K562 (cell line): ENCODE results near the gene EIF4E2. TPM values are rescaled to one million over a fixed set of nuclear protein-coding genes. Genes with fewer than 3 reads are reported as not detected.

ENCODE experiments used
- ATAC-seq: fragments of 200-7000 bp; cut with Tn5 transposase; 3 replicates; pipeline ENCODE4 v1.9.1; 2020; ENCODE audit warnings: moderate library complexity
- BruUV-seq: library from RNA; stranded (reverse); fragments of 400-500 nt; replicated peaks from 2 replicates; lab custom pipeline; 2021; lab: Mats Ljungman, UMichigan
- CTCF ChIA-PET: fragments of 300-600 bp; formaldehyde crosslinking; extraction: SDS; loops from one replicate; lab custom pipeline; 2021; ENCODE audit warnings: low intra/inter-chr PET ratio; lab: Yijun Ruan, JAX
- POLR2A ChIA-PET: fragments of 300-600, 350-650 bp; sonication (Branson Sonifier 250); formaldehyde crosslinking; extraction: SDS; loops from one replicate; lab custom pipeline; 2021; ENCODE audit warnings: antibody characterized with exemption, inconsistent platforms; lab: Yijun Ruan, JAX
- DNase-seq, 4 experiments: peaks; one replicate each; pipeline versions ENCODE4 v3.0.0 to v3.0.0-alpha.2; 2011 to 2018; ENCODE audit warnings: low spot score in 3 of 4, mixed read lengths in 3 of 4; ENCODE audit errors: extremely low read depth in 1 of 4
- FAIRE-seq: peaks from 2 replicates; lab custom pipeline; 2011; peaks lifted over from hg19 to GRCh38; lab: Jason Lieb, UNC
- H2AFZ ChIP-seq: 2 replicates; pipeline ENCODE4 v1.6.0; 2011; ENCODE audit warnings: low read depth, low read length, control low read depth, inconsistent platforms
- H3K27ac ChIP-seq: fragments of 200-600 bp; 3 replicates; pipeline ENCODE4 v1.8.0; 2011; ENCODE audit warnings: low read depth, mild to moderate bottlenecking, control low read depth, inconsistent platforms, low read length, moderate library complexity, mixed read lengths; ENCODE audit errors: extremely low read depth
- H3K27me3 ChIP-seq, 2 experiments: fragments of 300-600 bp in 1 of 2; 2 replicates in 1 of 2; 3 replicates in 1 of 2; pipeline versions ENCODE4 v1.6.0 to v1.8.0; 2011; ENCODE audit warnings: inconsistent platforms in 2 of 2, low read length in 2 of 2, mild to moderate bottlenecking in 1 of 2, mixed read lengths in 1 of 2, moderate library complexity in 1 of 2; ENCODE audit not compliant: control insufficient read depth in 2 of 2, insufficient read depth in 2 of 2
- H3K36me3 ChIP-seq: fragments of 300-600 bp; 3 replicates; pipeline ENCODE4 v1.8.0; 2011; ENCODE audit warnings: mild to moderate bottlenecking, low read length, inconsistent platforms; ENCODE audit not compliant: control insufficient read depth, insufficient read depth
- H3K4me1 ChIP-seq, 2 experiments: fragments of 200-600 bp in 1 of 2; replicated peaks in 1 of 2; 2 replicates in 1 of 2; 3 replicates in 1 of 2; pipeline versions ENCODE4 v1.5.1 to v1.8.0; 2011; ENCODE audit warnings: inconsistent platforms in 2 of 2, low read length in 2 of 2, mild to moderate bottlenecking in 1 of 2, mixed read lengths in 1 of 2, moderate library complexity in 1 of 2; ENCODE audit not compliant: control insufficient read depth in 2 of 2, insufficient read depth in 2 of 2
- H3K4me2 ChIP-seq: 2 replicates; pipeline ENCODE4 v1.6.1; 2011; ENCODE audit warnings: low read length, control low read depth, inconsistent platforms, mixed read lengths; ENCODE audit not compliant: insufficient read depth
- H3K4me3 ChIP-seq: fragments of 200-600 bp; sonication (generic), shearing (Covaris generic); 2 replicates; pipeline ENCODE4 v1.5.1; 2016; ENCODE audit warnings: control low read depth, inconsistent platforms
- H3K79me2 ChIP-seq: fragments of 200-600 bp; 3 replicates; pipeline ENCODE4 v1.8.0; 2011; ENCODE audit warnings: low read length, inconsistent platforms; ENCODE audit not compliant: control insufficient read depth, insufficient read depth
- H3K9ac ChIP-seq, 2 experiments: 2 replicates each; pipeline versions ENCODE4 v1.6.0 to v1.6.1; 2011; ENCODE audit warnings: low read depth in 2 of 2, low read length in 2 of 2, control low read depth in 1 of 2, inconsistent platforms in 1 of 2, mild to moderate bottlenecking in 1 of 2, mixed read lengths in 1 of 2; ENCODE audit not compliant: insufficient read depth in 1 of 2
- H3K9me1 ChIP-seq: one replicate; pipeline ENCODE4 v1.6.0; 2011; ENCODE audit warnings: inconsistent platforms, mild to moderate bottlenecking, low read length, moderate library complexity; ENCODE audit not compliant: control insufficient read depth, insufficient read depth
- H3K9me3 ChIP-seq: replicated peaks from 2 replicates; pipeline ENCODE4 v1.5.1; 2011; ENCODE audit warnings: low read depth, low read length, inconsistent platforms; ENCODE audit not compliant: control insufficient read depth, insufficient read depth
- H4K20me1 ChIP-seq: replicated peaks from 2 replicates; pipeline ENCODE4 v1.6.1; 2011; ENCODE audit warnings: low read length, inconsistent platforms, mixed read lengths; ENCODE audit not compliant: control insufficient read depth, insufficient read depth
- C11orf30 ChIP-seq: fragments of 450-650 bp; IDR thresholded peaks from 2 replicates; pipeline ENCODE4 v1.6.1; 2016; ENCODE audit warnings: low read depth, mild to moderate bottlenecking
- FIP1L1 ChIP-seq: fragments of 200-400 bp; formaldehyde crosslinking; IDR thresholded peaks from 2 replicates; pipeline ENCODE4 v1.6.1; 2018; ENCODE audit warnings: mild to moderate bottlenecking, low read depth, low read length; ENCODE audit not compliant: poor library complexity, severe bottlenecking
- HNRNPUL1 ChIP-seq: fragments of 200-400 bp; formaldehyde crosslinking; IDR thresholded peaks from 2 replicates; pipeline ENCODE4 v1.6.1; 2017; ENCODE audit warnings: low read length
- NFRKB ChIP-seq: fragments of 450-650 bp; IDR thresholded peaks from 2 replicates; pipeline ENCODE4 v1.6.1; 2016; ENCODE audit warnings: low read depth
- RBM14 ChIP-seq: fragments of 200-400 bp; formaldehyde crosslinking; IDR thresholded peaks from 2 replicates; pipeline ENCODE4 v1.6.1; 2018; ENCODE audit warnings: low read depth, mild to moderate bottlenecking, low read length, moderate library complexity, borderline replicate concordance; ENCODE audit not compliant: insufficient read depth
- SP2 ChIP-seq: IDR thresholded peaks from 2 replicates; pipeline ENCODE4 v1.6.1; 2011; ENCODE audit warnings: mild to moderate bottlenecking, low read depth, low read length, moderate library complexity; ENCODE audit not compliant: poor library complexity, severe bottlenecking; ENCODE audit errors: extremely low read depth
- WHSC1 ChIP-seq: IDR thresholded peaks from one replicate; pipeline ENCODE4 v1.6.1; 2012; ENCODE audit warnings: low read length, control low read depth, inconsistent platforms
- ZNF76 ChIP-seq: fragments of 250-450 bp; sonication (Bioruptor Pico); IDR thresholded peaks from 2 replicates; pipeline ENCODE4 v1.4.0; 2020; ENCODE audit warnings: mild to moderate bottlenecking, moderate library complexity, borderline replicate concordance
- WGBS: fragments of 100-300 bp; shearing (Covaris generic); methylation state at CpG from one replicate; pipeline ENCODE4 v1.1.6; 2016; ENCODE audit warnings: low coverage, mixed read lengths; ENCODE audit not compliant: insufficient coverage; ENCODE audit errors: missing lambda C conversion rate; 5-methylcytosine and 5-hydroxymethylcytosine counted together
- in situ Hi-C: fragments of 300-500 bp; cut with MboI; formaldehyde crosslinking; loops from 4 replicates; pipeline ENCODE4 v1.15.0; 2018; ENCODE audit warnings: inconsistent platforms, mixed read lengths
- intact Hi-C: fragments of 100-400 bp; cut with micrococcal nuclease; formaldehyde crosslinking; loops from 2 replicates; pipeline ENCODE4 v1.14.2; 2022
- polyA plus RNA-seq, 8 experiments: library from polyadenylated mRNA; depleted of rRNA in 4 of 8; stranded (reverse) in 5 of 8; unstranded in 3 of 8; fragments of >200 nt; fragmentation: Nextera tagmentation in 2 of 8; fragmentation: Illumina TruSeq in 1 of 8; extraction: Ambion mirVana in 2 of 8; extraction: Trizol in 1 of 8; gene quantifications; 2 replicates each; pipeline versions ENCODE4 v1.2.1 to v1.2.3, GENCODE V29; 2011 to 2014; ENCODE audit warnings: inconsistent platforms in 1 of 8, missing spikeins in 1 of 8
- total RNA-seq, 7 experiments: library from RNA; depleted of rRNA in 6 of 7; stranded (reverse); fragments of >200 nt in 6 of 7; fragmentation: Illumina TruSeq in 2 of 7; extraction: Trizol in 2 of 7; gene quantifications; 2 replicates each; pipeline versions ENCODE4 v1.2.1 to v1.2.3, GENCODE V29; 2011 to 2021; ENCODE audit warnings: low replicate concordance in 1 of 7
- TF ChIP-seq, protein P1 (sequence below), 2 experiments: fragments of 150-350 bp in 1 of 2; IDR thresholded peaks; 2 replicates each; pipeline ENCODE4 v1.6.1; 2012 to 2016; ENCODE audit warnings: low read depth in 2 of 2, low read length in 2 of 2, mild to moderate bottlenecking in 1 of 2, moderate library complexity in 1 of 2
- TF ChIP-seq, protein P2 (sequence below): sonication (generic); formaldehyde crosslinking; IDR thresholded peaks from 2 replicates; pipeline ENCODE4 v1.8.1; 2023; ENCODE audit warnings: mild to moderate bottlenecking, missing genetic modification reagents
- TF ChIP-seq, protein P3 (sequence below): fragments of 450-650 bp; formaldehyde crosslinking; IDR thresholded peaks from 2 replicates; pipeline ENCODE4 v1.4.0; 2020; ENCODE audit warnings: mild to moderate bottlenecking
- TF ChIP-seq, protein P4 (sequence below): fragments of 450-650 bp; formaldehyde crosslinking; IDR thresholded peaks from 2 replicates; pipeline ENCODE4 v1.4.0; 2020; ENCODE audit warnings: mild to moderate bottlenecking, moderate library complexity

Gene EIF4E2
- total and polyA plus RNA-seq, 9 of the 15 experiments (the other 6 are each of a cell fraction or from before 2014, with no cell fraction given) = 33.9 to 169 (median 77.5) TPM

DNA sequence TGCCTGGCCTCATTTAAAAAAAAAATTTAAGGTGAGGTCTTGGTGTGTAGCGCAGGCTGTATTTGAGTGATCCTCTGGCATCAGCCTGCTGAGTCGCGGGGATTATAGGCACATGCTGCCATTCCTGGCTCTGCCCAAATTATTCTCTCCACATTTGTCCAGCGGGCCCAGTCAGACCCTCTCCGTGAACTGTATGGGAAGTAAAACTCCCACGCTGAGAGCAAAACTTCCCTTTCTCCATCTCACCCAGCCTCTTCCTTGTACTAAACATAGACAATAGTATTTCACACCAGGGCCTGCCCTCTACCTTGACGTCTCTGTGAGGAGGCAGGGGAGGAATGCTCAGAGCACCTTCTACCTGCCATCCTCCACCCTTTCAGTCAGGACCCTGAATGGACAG is 37.0 kb downstream of the EIF4E2 start (continued):
- TF ChIP-seq, protein P1, sequence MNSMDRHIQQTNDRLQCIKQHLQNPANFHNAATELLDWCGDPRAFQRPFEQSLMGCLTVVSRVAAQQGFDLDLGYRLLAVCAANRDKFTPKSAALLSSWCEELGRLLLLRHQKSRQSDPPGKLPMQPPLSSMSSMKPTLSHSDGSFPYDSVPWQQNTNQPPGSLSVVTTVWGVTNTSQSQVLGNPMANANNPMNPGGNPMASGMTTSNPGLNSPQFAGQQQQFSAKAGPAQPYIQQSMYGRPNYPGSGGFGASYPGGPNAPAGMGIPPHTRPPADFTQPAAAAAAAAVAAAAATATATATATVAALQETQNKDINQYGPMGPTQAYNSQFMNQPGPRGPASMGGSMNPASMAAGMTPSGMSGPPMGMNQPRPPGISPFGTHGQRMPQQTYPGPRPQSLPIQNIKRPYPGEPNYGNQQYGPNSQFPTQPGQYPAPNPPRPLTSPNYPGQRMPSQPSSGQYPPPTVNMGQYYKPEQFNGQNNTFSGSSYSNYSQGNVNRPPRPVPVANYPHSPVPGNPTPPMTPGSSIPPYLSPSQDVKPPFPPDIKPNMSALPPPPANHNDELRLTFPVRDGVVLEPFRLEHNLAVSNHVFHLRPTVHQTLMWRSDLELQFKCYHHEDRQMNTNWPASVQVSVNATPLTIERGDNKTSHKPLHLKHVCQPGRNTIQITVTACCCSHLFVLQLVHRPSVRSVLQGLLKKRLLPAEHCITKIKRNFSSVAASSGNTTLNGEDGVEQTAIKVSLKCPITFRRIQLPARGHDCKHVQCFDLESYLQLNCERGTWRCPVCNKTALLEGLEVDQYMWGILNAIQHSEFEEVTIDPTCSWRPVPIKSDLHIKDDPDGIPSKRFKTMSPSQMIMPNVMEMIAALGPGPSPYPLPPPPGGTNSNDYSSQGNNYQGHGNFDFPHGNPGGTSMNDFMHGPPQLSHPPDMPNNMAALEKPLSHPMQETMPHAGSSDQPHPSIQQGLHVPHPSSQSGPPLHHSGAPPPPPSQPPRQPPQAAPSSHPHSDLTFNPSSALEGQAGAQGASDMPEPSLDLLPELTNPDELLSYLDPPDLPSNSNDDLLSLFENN (IDR thresholded peaks at IDR 0.05; ENCODE audit: low read depth in 2 of 2, low read length in 2 of 2) = no peak
- no peak for TF ChIP-seq SP2
- no peak for TF ChIP-seq RBM14
- TF ChIP-seq, all 486 proteins: peak for 0

DNA sequence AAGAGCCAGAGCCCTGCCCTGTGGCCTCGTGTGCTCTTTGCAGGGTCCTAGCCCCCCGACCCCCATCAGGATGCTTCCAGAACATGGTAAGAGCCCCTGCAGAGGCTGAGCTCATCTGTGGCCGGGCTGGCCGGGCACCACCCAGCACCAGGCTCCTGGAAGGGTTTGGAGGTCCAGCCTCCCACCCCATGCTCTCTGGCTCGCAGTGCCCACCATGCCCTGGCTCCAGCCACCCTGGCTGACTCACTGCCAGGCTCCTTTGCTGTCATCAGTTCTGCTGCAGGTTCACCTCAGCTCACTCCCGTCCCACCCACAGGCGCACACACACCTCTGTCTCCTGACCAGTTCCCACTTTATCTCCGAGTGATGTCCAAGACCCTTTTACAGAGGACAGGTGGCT is 37.5 kb downstream of the EIF4E2 start:
- no peak for FAIRE-seq
- CTCF ChIA-PET = no interaction called here
- DNase-seq = no peak
- no peak overlapping the region for H3K4me3 ChIP-seq
- POLR2A ChIA-PET = no interaction called here
- no peaks in the 10 kb centered on the region for H3K36me3 ChIP-seq
- WGBS = 43% methylated on average over 7 of the region's 8 CpGs
- H3K4me2 ChIP-seq = no peak overlapping the region
- H2AFZ ChIP-seq = no peak overlapping the region
- no peaks in the 10 kb centered on the region for H3K79me2 ChIP-seq
- H3K9ac ChIP-seq = no peak overlapping the region
- BruUV-seq = no TSS peak
- intact Hi-C loops = no loop called here
- no peaks in the 10 kb centered on the region for H3K4me1 ChIP-seq
- H3K27ac ChIP-seq = no peak overlapping the region
- no peaks in the 10 kb centered on the region; a peak in 1 of 5 replicates for H3K27me3 ChIP-seq
- H3K9me1 ChIP-seq = no peaks in the 10 kb centered on the region
- in situ Hi-C loops = no loop called here
- H3K9me3 ChIP-seq = no peaks in the 10 kb centered on the region
- no peak for ATAC-seq
- no peaks in the 10 kb centered on the region for H4K20me1 ChIP-seq
- TF ChIP-seq C11orf30 (no peak), WHSC1 (no peak), RBM14 (no peak), ZNF76 (no peak), HNRNPUL1 (no peak), FIP1L1 (no peak), NFRKB (no peak)
- TF ChIP-seq, protein P2, sequence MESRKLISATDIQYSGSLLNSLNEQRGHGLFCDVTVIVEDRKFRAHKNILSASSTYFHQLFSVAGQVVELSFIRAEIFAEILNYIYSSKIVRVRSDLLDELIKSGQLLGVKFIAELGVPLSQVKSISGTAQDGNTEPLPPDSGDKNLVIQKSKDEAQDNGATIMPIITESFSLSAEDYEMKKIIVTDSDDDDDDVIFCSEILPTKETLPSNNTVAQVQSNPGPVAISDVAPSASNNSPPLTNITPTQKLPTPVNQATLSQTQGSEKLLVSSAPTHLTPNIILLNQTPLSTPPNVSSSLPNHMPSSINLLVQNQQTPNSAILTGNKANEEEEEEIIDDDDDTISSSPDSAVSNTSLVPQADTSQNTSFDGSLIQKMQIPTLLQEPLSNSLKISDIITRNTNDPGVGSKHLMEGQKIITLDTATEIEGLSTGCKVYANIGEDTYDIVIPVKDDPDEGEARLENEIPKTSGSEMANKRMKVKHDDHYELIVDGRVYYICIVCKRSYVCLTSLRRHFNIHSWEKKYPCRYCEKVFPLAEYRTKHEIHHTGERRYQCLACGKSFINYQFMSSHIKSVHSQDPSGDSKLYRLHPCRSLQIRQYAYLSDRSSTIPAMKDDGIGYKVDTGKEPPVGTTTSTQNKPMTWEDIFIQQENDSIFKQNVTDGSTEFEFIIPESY (CRISPR knock-in tag) = no peak
- TF ChIP-seq, protein P3, sequence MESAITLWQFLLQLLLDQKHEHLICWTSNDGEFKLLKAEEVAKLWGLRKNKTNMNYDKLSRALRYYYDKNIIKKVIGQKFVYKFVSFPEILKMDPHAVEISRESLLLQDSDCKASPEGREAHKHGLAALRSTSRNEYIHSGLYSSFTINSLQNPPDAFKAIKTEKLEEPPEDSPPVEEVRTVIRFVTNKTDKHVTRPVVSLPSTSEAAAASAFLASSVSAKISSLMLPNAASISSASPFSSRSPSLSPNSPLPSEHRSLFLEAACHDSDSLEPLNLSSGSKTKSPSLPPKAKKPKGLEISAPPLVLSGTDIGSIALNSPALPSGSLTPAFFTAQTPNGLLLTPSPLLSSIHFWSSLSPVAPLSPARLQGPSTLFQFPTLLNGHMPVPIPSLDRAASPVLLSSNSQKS (CRISPR knock-in tag) = no peak
- TF ChIP-seq, protein P4, sequence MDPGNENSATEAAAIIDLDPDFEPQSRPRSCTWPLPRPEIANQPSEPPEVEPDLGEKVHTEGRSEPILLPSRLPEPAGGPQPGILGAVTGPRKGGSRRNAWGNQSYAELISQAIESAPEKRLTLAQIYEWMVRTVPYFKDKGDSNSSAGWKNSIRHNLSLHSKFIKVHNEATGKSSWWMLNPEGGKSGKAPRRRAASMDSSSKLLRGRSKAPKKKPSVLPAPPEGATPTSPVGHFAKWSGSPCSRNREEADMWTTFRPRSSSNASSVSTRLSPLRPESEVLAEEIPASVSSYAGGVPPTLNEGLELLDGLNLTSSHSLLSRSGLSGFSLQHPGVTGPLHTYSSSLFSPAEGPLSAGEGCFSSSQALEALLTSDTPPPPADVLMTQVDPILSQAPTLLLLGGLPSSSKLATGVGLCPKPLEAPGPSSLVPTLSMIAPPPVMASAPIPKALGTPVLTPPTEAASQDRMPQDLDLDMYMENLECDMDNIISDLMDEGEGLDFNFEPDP (CRISPR knock-in tag) = no peak
